Stimulated activated CD4-positive, alpha-beta T cell treated with anti-CD3 and anti-CD28 coated beads, Interleukin-1b, Interleukin-23, amount 100 ng/mL, for 4 hours (primary cell): ENCODE results near the gene POU3F3.

ENCODE experiments used
- DNase-seq, 2 donors: peaks; one replicate each; pipeline ENCODE4 v3.0.0-alpha.2; 2020; ENCODE audit warnings: low read depth in 2 of 2

POU3F3 gene

GRCh38 chr2:104875262-104875661 is 21.3 kb downstream of the POU3F3 start:
- DNase-seq: no peak

- DNase-seq: no peak
Observed at GRCh38 chr2:104876606-104877570, 23.0 kb downstream of the POU3F3 start.

- DNase-seq: no peak
Observed at GRCh38 chr2:104878863-104879512, 25.1 kb downstream of the POU3F3 start.

- DNase-seq: no peak
Observed at GRCh38 chr2:104880076-104880475, 26.2 kb downstream of the POU3F3 start.

- no peak for DNase-seq
Observed at GRCh38 chr2:104883357-104883756, 29.4 kb downstream of the POU3F3 start.

GRCh38 chr2:104885119-104885782 is 31.3 kb downstream of the POU3F3 start:
- no peak for DNase-seq

GRCh38 chr2:104887676-104888075 is 33.8 kb downstream of the POU3F3 start:
- no peak for DNase-seq

- no peak for DNase-seq
Observed at GRCh38 chr2:104888489-104889258, 34.8 kb downstream of the POU3F3 start.

GRCh38 chr2:104889291-104889959 is 35.5 kb downstream of the POU3F3 start:
- no peak for DNase-seq

- no peak for DNase-seq
Observed at GRCh38 chr2:104889960-104890684, 36.2 kb downstream of the POU3F3 start.

- DNase-seq: no peak
Observed at GRCh38 chr2:104890685-104891069, 36.8 kb downstream of the POU3F3 start.

GRCh38 chr2:104891145-104891544 is 37.2 kb downstream of the POU3F3 start:
- no peak for DNase-seq

- DNase-seq: no peak
Observed at GRCh38 chr2:104896446-104896845, 42.5 kb downstream of the POU3F3 start.

- DNase-seq: no peak
Observed at GRCh38 chr2:104897515-104898184, 43.7 kb downstream of the POU3F3 start.

- no peak for DNase-seq
Observed at GRCh38 chr2:104900608-104901007, 46.7 kb downstream of the POU3F3 start.

- no peak for DNase-seq
Observed at GRCh38 chr2:104901037-104901881, 47.3 kb downstream of the POU3F3 start.

GRCh38 chr2:104902317-104902716 is 48.4 kb downstream of the POU3F3 start:
- no peak for DNase-seq
